ENCODE results near the gene USP5.

DNA sequence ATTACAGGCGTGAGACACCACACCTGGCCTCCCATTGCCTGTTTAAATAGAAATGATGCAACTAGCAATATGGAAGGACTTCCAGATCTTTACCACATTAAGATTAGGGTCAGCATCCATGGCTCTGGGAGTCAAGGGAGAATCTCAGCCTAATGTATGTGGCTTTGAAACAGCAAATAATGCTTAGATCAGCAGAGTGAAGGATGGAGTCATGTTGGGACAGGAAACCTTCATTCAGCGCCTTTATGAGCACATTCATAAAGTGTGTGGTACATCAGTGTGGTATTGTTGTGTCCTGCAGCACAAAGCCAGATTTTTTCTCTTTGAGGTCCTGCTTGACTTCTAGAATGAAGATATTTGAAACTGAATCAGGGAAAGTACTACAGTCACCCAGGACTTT, 36.4 kb downstream of the USP5 start:
- TF ChIP-seq POLR2A (IDR thresholded peaks at IDR 0.05): no peak
- TF ChIP-seq, protein P1, sequence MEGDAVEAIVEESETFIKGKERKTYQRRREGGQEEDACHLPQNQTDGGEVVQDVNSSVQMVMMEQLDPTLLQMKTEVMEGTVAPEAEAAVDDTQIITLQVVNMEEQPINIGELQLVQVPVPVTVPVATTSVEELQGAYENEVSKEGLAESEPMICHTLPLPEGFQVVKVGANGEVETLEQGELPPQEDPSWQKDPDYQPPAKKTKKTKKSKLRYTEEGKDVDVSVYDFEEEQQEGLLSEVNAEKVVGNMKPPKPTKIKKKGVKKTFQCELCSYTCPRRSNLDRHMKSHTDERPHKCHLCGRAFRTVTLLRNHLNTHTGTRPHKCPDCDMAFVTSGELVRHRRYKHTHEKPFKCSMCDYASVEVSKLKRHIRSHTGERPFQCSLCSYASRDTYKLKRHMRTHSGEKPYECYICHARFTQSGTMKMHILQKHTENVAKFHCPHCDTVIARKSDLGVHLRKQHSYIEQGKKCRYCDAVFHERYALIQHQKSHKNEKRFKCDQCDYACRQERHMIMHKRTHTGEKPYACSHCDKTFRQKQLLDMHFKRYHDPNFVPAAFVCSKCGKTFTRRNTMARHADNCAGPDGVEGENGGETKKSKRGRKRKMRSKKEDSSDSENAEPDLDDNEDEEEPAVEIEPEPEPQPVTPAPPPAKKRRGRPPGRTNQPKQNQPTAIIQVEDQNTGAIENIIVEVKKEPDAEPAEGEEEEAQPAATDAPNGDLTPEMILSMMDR (IDR thresholded peaks at IDR 0.05): no peak

All from esophagus squamous epithelium (tissue), 4 donors.